HEK293 (cell line): ENCODE measurements around the gene ANKRD50.

Source experiments
- CTCF ChIA-PET: fragments of 350-600 bp; formaldehyde crosslinking; extraction: SDS; loops from one replicate; lab custom pipeline; 2021; ENCODE audit warnings: antibody characterized with exemption; lab: Yijun Ruan, JAX
- POLR2A ChIA-PET: fragments of 300-600 bp; formaldehyde crosslinking; extraction: SDS; loops from one replicate; lab custom pipeline; 2020; ENCODE audit warnings: antibody characterized with exemption, inconsistent platforms; lab: Yijun Ruan, JAX
- H3K27ac ChIP-seq: fragments of 200-500 bp; sonication (Bioruptor generic); 2 replicates; pipeline ENCODE4 v1.5.1; 2014; ENCODE audit warnings: low read depth, low read length, control low read depth, inconsistent platforms; ENCODE audit errors: extremely low read depth
- H3K36me3 ChIP-seq, 2 experiments: fragments of 200-500 bp in 1 of 2; sonication (Bioruptor generic) in 1 of 2; 1 replicate in 1 of 2; 2 replicates in 1 of 2; pipeline ENCODE4 v1.5.1; 2014 to 2017; ENCODE audit warnings: inconsistent platforms in 2 of 2, low read length in 2 of 2; ENCODE audit not compliant: control insufficient read depth in 2 of 2, insufficient read depth in 1 of 2
- H3K4me1 ChIP-seq: fragments of 200-500 bp; sonication (Bioruptor generic); 2 replicates; pipeline ENCODE4 v1.5.1; 2014; ENCODE audit warnings: mild to moderate bottlenecking, low read length, inconsistent platforms; ENCODE audit not compliant: control insufficient read depth, insufficient read depth
- H3K4me3 ChIP-seq: 2 replicates; pipeline ENCODE4 v1.5.1; 2011; ENCODE audit warnings: low read depth, mild to moderate bottlenecking, control low read depth, low read length, moderate library complexity
- H3K9me3 ChIP-seq: fragments of 200-500 bp; sonication (Bioruptor generic); 2 replicates; pipeline ENCODE4 v1.5.1; 2014; ENCODE audit warnings: low read depth, low read length, inconsistent platforms; ENCODE audit not compliant: control insufficient read depth, insufficient read depth
- GLIS2 ChIP-seq: fragments of 450-650 bp; formaldehyde crosslinking; IDR thresholded peaks from 2 replicates; pipeline ENCODE4 v1.5.1; 2016; ENCODE audit warnings: missing biosample characterization, missing genetic modification characterization
- KLF7 ChIP-seq: fragments of 450-650 bp; formaldehyde crosslinking; IDR thresholded peaks from 2 replicates; pipeline ENCODE4 v1.5.1; 2016; ENCODE audit warnings: missing biosample characterization, missing genetic modification characterization, borderline replicate concordance
- SCRT1 ChIP-seq: fragments of 450-650 bp; formaldehyde crosslinking; IDR thresholded peaks from 2 replicates; pipeline ENCODE4 v1.5.1; 2016; ENCODE audit warnings: missing biosample characterization, missing genetic modification characterization, borderline replicate concordance
- YY2 ChIP-seq: fragments of 450-650 bp; formaldehyde crosslinking; IDR thresholded peaks from 2 replicates; pipeline ENCODE4 v1.5.1; 2016; ENCODE audit warnings: missing biosample characterization, missing genetic modification characterization
- ZNF140 ChIP-seq: fragments of 450-650 bp; formaldehyde crosslinking; IDR thresholded peaks from 2 replicates; pipeline ENCODE4 v1.5.1; 2016; ENCODE audit warnings: missing biosample characterization, missing genetic modification characterization
- ZNF157 ChIP-seq: fragments of 450-650 bp; formaldehyde crosslinking; IDR thresholded peaks from 2 replicates; pipeline ENCODE4 v1.5.1; 2016; ENCODE audit warnings: missing biosample characterization, missing genetic modification characterization
- ZNF16 ChIP-seq: fragments of 450-650 bp; formaldehyde crosslinking; IDR thresholded peaks from 2 replicates; pipeline ENCODE4 v1.5.1; 2016; ENCODE audit warnings: low read depth, missing biosample characterization, missing genetic modification characterization
- ZNF175 ChIP-seq: fragments of 450-650 bp; formaldehyde crosslinking; IDR thresholded peaks from 2 replicates; pipeline ENCODE4 v1.5.1; 2016; ENCODE audit warnings: missing biosample characterization, missing genetic modification characterization
- ZNF223 ChIP-seq: fragments of 450-650 bp; formaldehyde crosslinking; IDR thresholded peaks from 2 replicates; pipeline ENCODE4 v1.5.1; 2016; ENCODE audit warnings: missing biosample characterization, missing genetic modification characterization
- ZNF239 ChIP-seq: fragments of 450-650 bp; formaldehyde crosslinking; IDR thresholded peaks from 2 replicates; pipeline ENCODE4 v1.5.1; 2016; ENCODE audit warnings: missing biosample characterization, missing genetic modification characterization
- ZNF394 ChIP-seq: fragments of 450-650 bp; formaldehyde crosslinking; IDR thresholded peaks from 2 replicates; pipeline ENCODE4 v1.5.1; 2016; ENCODE audit warnings: missing biosample characterization, missing genetic modification characterization, mild to moderate bottlenecking, moderate library complexity, borderline replicate concordance
- ZNF658 ChIP-seq: fragments of 450-650 bp; formaldehyde crosslinking; IDR thresholded peaks from 2 replicates; pipeline ENCODE4; 2016; ENCODE audit warnings: missing biosample characterization, missing genetic modification characterization
- ZNF660 ChIP-seq: fragments of 450-650 bp; IDR thresholded peaks from 2 replicates; pipeline ENCODE4 v1.5.1; 2018; ENCODE audit warnings: missing biosample characterization, mild to moderate bottlenecking, missing genetic modification characterization
- TF ChIP-seq, protein P1 (sequence below): fragments of 450-650 bp; formaldehyde crosslinking; optimal IDR thresholded peaks from 2 replicates; pipeline ENCODE3; 2016; ENCODE audit warnings: missing biosample characterization, mild to moderate bottlenecking, missing genetic modification characterization
- TF ChIP-seq, protein P2 (sequence below): fragments of 450-650 bp; formaldehyde crosslinking; IDR thresholded peaks from 2 replicates; pipeline ENCODE4 v1.5.1; 2016; ENCODE audit warnings: missing biosample characterization, missing genetic modification characterization
- TF ChIP-seq, protein P3 (sequence below): fragments of 450-650 bp; IDR thresholded peaks from 2 replicates; pipeline ENCODE4 v1.5.1; 2018; ENCODE audit warnings: missing biosample characterization, missing genetic modification characterization
- TF ChIP-seq, protein P4 (sequence below): fragments of 450-650 bp; formaldehyde crosslinking; IDR thresholded peaks from 2 replicates; pipeline ENCODE4 v1.5.1; 2016; ENCODE audit warnings: missing biosample characterization, missing genetic modification characterization, borderline replicate concordance
- TF ChIP-seq, protein P5 (sequence below): fragments of 450-650 bp; formaldehyde crosslinking; IDR thresholded peaks from 2 replicates; pipeline ENCODE4 v1.5.1; 2016; ENCODE audit warnings: missing biosample characterization, missing genetic modification characterization
- TF ChIP-seq, protein P6 (sequence below): fragments of 450-650 bp; formaldehyde crosslinking; IDR thresholded peaks from 2 replicates; pipeline ENCODE4 v1.5.1; 2016; ENCODE audit warnings: missing biosample characterization, missing genetic modification characterization, borderline replicate concordance
- TF ChIP-seq, protein P7 (sequence below): sonication (generic); formaldehyde crosslinking; IDR thresholded peaks from 2 replicates; pipeline ENCODE4 v1.8.1; 2022; ENCODE audit warnings: mild to moderate bottlenecking, moderate library complexity, missing genetic modification reagents

ANKRD50 gene

DNA sequence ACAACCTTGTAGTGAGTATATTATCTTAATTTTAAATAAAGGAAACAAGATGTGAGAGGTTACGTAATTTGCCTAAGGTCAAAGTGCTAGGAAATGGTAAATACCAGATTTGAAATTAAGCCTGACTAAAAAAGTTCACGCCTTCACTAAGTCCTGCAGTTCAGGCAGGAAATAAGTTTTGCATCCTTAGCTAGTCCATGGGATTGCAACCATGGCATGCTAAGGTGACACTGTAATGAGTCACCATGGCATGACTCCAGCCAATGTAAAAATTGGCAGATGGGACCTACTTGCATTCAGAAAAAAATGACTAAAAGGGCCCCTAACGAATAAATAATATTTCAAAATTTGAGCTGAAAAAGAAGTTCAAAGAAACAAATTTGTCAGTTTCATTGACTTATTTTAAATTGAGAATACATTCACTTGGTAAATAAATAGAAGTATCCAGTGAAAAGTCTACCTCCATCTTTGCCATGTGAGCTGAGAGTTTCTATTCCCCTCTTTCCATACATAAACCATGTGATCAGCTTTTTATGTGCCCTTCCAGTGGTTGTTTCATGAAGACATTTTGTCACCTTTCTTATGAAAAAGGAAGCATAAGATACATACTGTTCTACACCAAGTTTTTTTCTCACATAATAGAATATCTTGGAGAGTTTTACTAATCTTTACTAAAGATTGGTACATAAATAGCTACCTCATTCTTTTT is 72.4 kb downstream of the ANKRD50 start (continued):
- TF ChIP-seq ZNF223 (no peak), ZNF394 (tag by site-specific recombination) (no peak), ZNF157 (tag by site-specific recombination) (no peak), YY2 (no peak), ZNF140 (tag by site-specific recombination) (no peak)
- TF ChIP-seq, protein P1, sequence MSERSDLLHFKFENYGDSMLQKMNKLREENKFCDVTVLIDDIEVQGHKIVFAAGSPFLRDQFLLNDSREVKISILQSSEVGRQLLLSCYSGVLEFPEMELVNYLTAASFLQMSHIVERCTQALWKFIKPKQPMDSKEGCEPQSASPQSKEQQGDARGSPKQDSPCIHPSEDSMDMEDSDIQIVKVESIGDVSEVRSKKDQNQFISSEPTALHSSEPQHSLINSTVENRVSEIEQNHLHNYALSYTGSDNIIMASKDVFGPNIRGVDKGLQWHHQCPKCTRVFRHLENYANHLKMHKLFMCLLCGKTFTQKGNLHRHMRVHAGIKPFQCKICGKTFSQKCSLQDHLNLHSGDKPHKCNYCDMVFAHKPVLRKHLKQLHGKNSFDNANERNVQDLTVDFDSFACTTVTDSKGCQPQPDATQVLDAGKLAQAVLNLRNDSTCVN (tag by site-specific recombination), result no peak
- TF ChIP-seq, protein P2, sequence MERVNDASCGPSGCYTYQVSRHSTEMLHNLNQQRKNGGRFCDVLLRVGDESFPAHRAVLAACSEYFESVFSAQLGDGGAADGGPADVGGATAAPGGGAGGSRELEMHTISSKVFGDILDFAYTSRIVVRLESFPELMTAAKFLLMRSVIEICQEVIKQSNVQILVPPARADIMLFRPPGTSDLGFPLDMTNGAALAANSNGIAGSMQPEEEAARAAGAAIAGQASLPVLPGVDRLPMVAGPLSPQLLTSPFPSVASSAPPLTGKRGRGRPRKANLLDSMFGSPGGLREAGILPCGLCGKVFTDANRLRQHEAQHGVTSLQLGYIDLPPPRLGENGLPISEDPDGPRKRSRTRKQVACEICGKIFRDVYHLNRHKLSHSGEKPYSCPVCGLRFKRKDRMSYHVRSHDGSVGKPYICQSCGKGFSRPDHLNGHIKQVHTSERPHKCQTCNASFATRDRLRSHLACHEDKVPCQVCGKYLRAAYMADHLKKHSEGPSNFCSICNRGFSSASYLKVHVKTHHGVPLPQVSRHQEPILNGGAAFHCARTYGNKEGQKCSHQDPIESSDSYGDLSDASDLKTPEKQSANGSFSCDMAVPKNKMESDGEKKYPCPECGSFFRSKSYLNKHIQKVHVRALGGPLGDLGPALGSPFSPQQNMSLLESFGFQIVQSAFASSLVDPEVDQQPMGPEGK (tag by site-specific recombination), result no peak
- TF ChIP-seq, protein P3, sequence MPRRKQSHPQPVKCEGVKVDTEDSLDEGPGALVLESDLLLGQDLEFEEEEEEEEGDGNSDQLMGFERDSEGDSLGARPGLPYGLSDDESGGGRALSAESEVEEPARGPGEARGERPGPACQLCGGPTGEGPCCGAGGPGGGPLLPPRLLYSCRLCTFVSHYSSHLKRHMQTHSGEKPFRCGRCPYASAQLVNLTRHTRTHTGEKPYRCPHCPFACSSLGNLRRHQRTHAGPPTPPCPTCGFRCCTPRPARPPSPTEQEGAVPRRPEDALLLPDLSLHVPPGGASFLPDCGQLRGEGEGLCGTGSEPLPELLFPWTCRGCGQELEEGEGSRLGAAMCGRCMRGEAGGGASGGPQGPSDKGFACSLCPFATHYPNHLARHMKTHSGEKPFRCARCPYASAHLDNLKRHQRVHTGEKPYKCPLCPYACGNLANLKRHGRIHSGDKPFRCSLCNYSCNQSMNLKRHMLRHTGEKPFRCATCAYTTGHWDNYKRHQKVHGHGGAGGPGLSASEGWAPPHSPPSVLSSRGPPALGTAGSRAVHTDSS, result no peak

DNA sequence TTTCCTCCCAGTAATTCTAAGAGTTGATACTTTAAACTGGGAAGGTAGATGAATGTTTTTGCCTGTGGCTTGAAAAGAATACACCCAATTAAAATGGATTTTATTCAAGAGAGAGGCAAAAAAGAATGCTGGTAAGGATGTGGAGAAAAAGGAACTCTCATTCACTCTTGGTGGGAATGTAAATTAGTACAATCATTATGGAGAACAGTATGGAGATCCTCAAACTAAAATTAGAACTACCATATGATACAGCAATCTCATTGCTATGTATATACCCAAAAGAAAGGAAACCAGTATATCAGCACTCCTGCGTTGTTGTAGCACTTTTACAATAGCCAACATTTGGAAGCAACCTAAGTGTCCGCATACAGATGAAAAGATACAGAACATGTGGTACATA is 75.2 kb downstream of the ANKRD50 start:
- POLR2A ChIA-PET, result no interaction called here
- no peak for TF ChIP-seq ZNF175 (tag by site-specific recombination)
- TF ChIP-seq ZNF239 (tag by site-specific recombination), result no peak
- TF ChIP-seq, protein P4, sequence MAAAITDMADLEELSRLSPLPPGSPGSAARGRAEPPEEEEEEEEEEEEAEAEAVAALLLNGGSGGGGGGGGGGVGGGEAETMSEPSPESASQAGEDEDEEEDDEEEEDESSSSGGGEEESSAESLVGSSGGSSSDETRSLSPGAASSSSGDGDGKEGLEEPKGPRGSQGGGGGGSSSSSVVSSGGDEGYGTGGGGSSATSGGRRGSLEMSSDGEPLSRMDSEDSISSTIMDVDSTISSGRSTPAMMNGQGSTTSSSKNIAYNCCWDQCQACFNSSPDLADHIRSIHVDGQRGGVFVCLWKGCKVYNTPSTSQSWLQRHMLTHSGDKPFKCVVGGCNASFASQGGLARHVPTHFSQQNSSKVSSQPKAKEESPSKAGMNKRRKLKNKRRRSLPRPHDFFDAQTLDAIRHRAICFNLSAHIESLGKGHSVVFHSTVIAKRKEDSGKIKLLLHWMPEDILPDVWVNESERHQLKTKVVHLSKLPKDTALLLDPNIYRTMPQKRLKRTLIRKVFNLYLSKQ (tag by site-specific recombination), result no peak
- TF ChIP-seq, protein P5, sequence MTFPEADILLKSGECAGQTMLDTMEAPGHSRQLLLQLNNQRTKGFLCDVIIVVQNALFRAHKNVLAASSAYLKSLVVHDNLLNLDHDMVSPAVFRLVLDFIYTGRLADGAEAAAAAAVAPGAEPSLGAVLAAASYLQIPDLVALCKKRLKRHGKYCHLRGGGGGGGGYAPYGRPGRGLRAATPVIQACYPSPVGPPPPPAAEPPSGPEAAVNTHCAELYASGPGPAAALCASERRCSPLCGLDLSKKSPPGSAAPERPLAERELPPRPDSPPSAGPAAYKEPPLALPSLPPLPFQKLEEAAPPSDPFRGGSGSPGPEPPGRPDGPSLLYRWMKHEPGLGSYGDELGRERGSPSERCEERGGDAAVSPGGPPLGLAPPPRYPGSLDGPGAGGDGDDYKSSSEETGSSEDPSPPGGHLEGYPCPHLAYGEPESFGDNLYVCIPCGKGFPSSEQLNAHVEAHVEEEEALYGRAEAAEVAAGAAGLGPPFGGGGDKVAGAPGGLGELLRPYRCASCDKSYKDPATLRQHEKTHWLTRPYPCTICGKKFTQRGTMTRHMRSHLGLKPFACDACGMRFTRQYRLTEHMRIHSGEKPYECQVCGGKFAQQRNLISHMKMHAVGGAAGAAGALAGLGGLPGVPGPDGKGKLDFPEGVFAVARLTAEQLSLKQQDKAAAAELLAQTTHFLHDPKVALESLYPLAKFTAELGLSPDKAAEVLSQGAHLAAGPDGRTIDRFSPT, result no peak
- no peak for TF ChIP-seq ZNF16
- TF ChIP-seq SCRT1, result no peak
- TF ChIP-seq, protein P6, sequence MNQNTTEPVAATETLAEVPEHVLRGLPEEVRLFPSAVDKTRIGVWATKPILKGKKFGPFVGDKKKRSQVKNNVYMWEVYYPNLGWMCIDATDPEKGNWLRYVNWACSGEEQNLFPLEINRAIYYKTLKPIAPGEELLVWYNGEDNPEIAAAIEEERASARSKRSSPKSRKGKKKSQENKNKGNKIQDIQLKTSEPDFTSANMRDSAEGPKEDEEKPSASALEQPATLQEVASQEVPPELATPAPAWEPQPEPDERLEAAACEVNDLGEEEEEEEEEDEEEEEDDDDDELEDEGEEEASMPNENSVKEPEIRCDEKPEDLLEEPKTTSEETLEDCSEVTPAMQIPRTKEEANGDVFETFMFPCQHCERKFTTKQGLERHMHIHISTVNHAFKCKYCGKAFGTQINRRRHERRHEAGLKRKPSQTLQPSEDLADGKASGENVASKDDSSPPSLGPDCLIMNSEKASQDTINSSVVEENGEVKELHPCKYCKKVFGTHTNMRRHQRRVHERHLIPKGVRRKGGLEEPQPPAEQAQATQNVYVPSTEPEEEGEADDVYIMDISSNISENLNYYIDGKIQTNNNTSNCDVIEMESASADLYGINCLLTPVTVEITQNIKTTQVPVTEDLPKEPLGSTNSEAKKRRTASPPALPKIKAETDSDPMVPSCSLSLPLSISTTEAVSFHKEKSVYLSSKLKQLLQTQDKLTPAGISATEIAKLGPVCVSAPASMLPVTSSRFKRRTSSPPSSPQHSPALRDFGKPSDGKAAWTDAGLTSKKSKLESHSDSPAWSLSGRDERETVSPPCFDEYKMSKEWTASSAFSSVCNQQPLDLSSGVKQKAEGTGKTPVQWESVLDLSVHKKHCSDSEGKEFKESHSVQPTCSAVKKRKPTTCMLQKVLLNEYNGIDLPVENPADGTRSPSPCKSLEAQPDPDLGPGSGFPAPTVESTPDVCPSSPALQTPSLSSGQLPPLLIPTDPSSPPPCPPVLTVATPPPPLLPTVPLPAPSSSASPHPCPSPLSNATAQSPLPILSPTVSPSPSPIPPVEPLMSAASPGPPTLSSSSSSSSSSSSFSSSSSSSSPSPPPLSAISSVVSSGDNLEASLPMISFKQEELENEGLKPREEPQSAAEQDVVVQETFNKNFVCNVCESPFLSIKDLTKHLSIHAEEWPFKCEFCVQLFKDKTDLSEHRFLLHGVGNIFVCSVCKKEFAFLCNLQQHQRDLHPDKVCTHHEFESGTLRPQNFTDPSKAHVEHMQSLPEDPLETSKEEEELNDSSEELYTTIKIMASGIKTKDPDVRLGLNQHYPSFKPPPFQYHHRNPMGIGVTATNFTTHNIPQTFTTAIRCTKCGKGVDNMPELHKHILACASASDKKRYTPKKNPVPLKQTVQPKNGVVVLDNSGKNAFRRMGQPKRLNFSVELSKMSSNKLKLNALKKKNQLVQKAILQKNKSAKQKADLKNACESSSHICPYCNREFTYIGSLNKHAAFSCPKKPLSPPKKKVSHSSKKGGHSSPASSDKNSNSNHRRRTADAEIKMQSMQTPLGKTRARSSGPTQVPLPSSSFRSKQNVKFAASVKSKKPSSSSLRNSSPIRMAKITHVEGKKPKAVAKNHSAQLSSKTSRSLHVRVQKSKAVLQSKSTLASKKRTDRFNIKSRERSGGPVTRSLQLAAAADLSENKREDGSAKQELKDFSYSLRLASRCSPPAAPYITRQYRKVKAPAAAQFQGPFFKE, result no peak
- no peak for TF ChIP-seq ZNF660 (tag by site-specific recombination)
- no peak for TF ChIP-seq ZNF658 (tag by site-specific recombination)
- TF ChIP-seq, protein P7, sequence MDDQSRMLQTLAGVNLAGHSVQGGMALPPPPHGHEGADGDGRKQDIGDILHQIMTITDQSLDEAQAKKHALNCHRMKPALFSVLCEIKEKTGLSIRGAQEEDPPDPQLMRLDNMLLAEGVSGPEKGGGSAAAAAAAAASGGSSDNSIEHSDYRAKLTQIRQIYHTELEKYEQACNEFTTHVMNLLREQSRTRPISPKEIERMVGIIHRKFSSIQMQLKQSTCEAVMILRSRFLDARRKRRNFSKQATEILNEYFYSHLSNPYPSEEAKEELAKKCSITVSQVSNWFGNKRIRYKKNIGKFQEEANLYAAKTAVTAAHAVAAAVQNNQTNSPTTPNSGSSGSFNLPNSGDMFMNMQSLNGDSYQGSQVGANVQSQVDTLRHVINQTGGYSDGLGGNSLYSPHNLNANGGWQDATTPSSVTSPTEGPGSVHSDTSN (CRISPR knock-in tag), result no peak
- no peak for TF ChIP-seq KLF7 (tag by site-specific recombination)
- no peak for TF ChIP-seq GLIS2 (tag by site-specific recombination)
- TF ChIP-seq, all 188 proteins: peak for 0

More for the DNA sequence above, 75.2 kb downstream of the ANKRD50 start:
- Histone ChIP-seq H3K4me1 (no peaks in the 10 kb centered on the region), H3K4me3 (no peak overlapping the region), H3K36me3 (no peaks in the 10 kb centered on the region), H3K27ac (no peak overlapping the region), H3K9me3 (no peaks in the 10 kb centered on the region)
- CTCF ChIA-PET, result no interaction called here
